Caco-2 (cell line): ENCODE data around the gene TSHR. TPM values are rescaled to one million over a fixed set of nuclear protein-coding genes. Genes with fewer than 3 reads are reported as not detected.

Source experiments
- BruUV-seq: library from RNA; stranded (reverse); fragments of 400-500 nt; replicated peaks from 2 replicates; lab custom pipeline; 2021; lab: Mats Ljungman, UMichigan
- CTCF ChIA-PET: fragments of 300-600 bp; sonication (Branson Sonifier 250); formaldehyde crosslinking; loops from one replicate; lab custom pipeline; 2022; ENCODE audit warnings: antibody characterized with exemption; lab: Charles Lee
- POLR2A ChIA-PET: fragments of 300-600 bp; sonication (Branson Sonifier 250); formaldehyde crosslinking; loops from one replicate; lab custom pipeline; 2022; ENCODE audit warnings: antibody characterized with exemption; lab: Charles Lee
- DNase-seq, 2 experiments: peaks; one replicate each; pipeline versions ENCODE4 v3.0.0 to v3.0.0-alpha.2; 2020 to 2022
- H3K27me3 ChIP-seq: replicated peaks from 2 replicates; pipeline ENCODE4 v1.6.0; 2011; ENCODE audit warnings: low read length; ENCODE audit not compliant: control insufficient read depth, insufficient read depth
- H3K36me3 ChIP-seq: 2 replicates; pipeline ENCODE4 v1.5.1; 2011; ENCODE audit warnings: low read length; ENCODE audit not compliant: control insufficient read depth, insufficient read depth
- H3K4me1 ChIP-seq: fragments of 250-450 bp; sonication (Bioruptor Pico); 2 replicates; pipeline ENCODE4 v1.5.1; 2020; ENCODE audit warnings: mild to moderate bottlenecking
- H3K4me3 ChIP-seq: 2 replicates; pipeline ENCODE4 v1.5.1; 2011; ENCODE audit warnings: low read depth, mild to moderate bottlenecking, control low read depth, low read length
- H3K9me3 ChIP-seq: fragments of 250-450 bp; sonication (Bioruptor Pico); 2 replicates; pipeline ENCODE4 v1.5.1; 2020; ENCODE audit warnings: mild to moderate bottlenecking, moderate library complexity
- H3K27ac Mint-ChIP-seq: one replicate; pipeline ENCODE4 v1.8.0; 2022; ENCODE audit warnings: mixed read lengths; ENCODE audit not compliant: unreplicated experiment
- H3K27me3 Mint-ChIP-seq: one replicate; pipeline ENCODE4 v1.8.0; 2022; ENCODE audit warnings: mixed read lengths; ENCODE audit not compliant: insufficient read depth, unreplicated experiment
- H3K36me3 Mint-ChIP-seq: one replicate; pipeline ENCODE4 v1.8.0; 2022; ENCODE audit warnings: mild to moderate bottlenecking, mixed read lengths; ENCODE audit not compliant: insufficient read depth, unreplicated experiment
- H3K4me1 Mint-ChIP-seq: one replicate; pipeline ENCODE4 v1.8.0; 2022; ENCODE audit warnings: low read depth, mixed read lengths; ENCODE audit not compliant: unreplicated experiment
- H3K4me3 Mint-ChIP-seq: one replicate; pipeline ENCODE4 v1.8.0; 2022; ENCODE audit warnings: mild to moderate bottlenecking, moderate library complexity, mixed read lengths; ENCODE audit not compliant: unreplicated experiment
- H3K9me3 Mint-ChIP-seq: one replicate; pipeline ENCODE4 v1.8.0; 2022; ENCODE audit warnings: mixed read lengths; ENCODE audit not compliant: unreplicated experiment
- intact Hi-C: fragments of 100-400 bp; cut with micrococcal nuclease; formaldehyde crosslinking; loops from one replicate; pipeline ENCODE4 v1.10.0; 2022; ENCODE audit not compliant: unreplicated experiment
- total RNA-seq: library from RNA; stranded (reverse); gene quantifications from 2 replicates; pipeline ENCODE4 v1.2.3, GENCODE V29; 2022
- TF ChIP-seq, protein P1 (sequence below), 2 experiments: fragments of 200-600 bp in 1 of 2; IDR thresholded peaks; 1 replicate in 1 of 2; 2 replicates in 1 of 2; pipeline versions ENCODE4 v1.5.1 to v1.8.0; 2011 to 2022; ENCODE audit warnings: antibody characterized with exemption in 1 of 2, control low read depth in 1 of 2, inconsistent platforms in 1 of 2, low read depth in 1 of 2, low read length in 1 of 2, mild to moderate bottlenecking in 1 of 2, moderate library complexity in 1 of 2; ENCODE audit not compliant: insufficient read depth in 1 of 2, severe bottlenecking in 1 of 2, unreplicated experiment in 1 of 2

The TSHR gene
- total RNA-seq, 1 experiment from 2014 or later = not detected

DNA sequence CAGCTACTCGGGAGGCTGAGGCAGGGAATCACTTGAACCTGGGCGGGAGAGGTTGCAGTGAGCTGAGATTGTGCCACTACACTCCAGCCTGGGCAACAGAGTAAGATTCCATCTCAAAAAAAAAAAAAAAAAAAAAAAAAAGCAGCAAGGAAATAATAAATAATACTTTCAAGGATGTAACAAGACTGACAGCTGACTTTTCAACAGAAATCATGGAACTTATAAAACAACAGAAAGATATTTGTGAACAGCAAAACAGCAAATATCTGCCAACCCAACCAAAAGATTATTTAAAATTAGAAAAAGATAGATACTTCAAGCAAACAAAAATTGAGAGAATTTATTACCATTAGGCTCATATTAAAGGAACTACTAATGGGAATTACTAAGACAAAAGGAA lies 115.1 kb downstream of the TSHR start:
- H3K36me3 ChIP-seq = no peaks in the 10 kb centered on the region
- no peaks in the 10 kb centered on the region for H3K4me1 ChIP-seq
- CTCF ChIA-PET = interaction anchor here (0.7 kb wide), 1 partner anchor 449 kb away, joined by 4 read pairs; no protein-coding TSS in a partner anchor
- intact Hi-C loops = no loop called here
- no peak overlapping the region for H3K27ac Mint-ChIP-seq
- POLR2A ChIA-PET = no interaction called here
- H3K4me3 ChIP-seq = no peak overlapping the region
- no peaks in the 10 kb centered on the region for H3K36me3 Mint-ChIP-seq
- H3K9me3 Mint-ChIP-seq = peaks cover 14% of the 10 kb centered on the region
- DNase-seq = no peak
- H3K27me3 Mint-ChIP-seq = no peaks in the 10 kb centered on the region
- no peaks in the 10 kb centered on the region for H3K27me3 ChIP-seq
- no peaks in the 10 kb centered on the region for H3K4me1 Mint-ChIP-seq
- BruUV-seq = no TSS peak
- TF ChIP-seq, protein P1, sequence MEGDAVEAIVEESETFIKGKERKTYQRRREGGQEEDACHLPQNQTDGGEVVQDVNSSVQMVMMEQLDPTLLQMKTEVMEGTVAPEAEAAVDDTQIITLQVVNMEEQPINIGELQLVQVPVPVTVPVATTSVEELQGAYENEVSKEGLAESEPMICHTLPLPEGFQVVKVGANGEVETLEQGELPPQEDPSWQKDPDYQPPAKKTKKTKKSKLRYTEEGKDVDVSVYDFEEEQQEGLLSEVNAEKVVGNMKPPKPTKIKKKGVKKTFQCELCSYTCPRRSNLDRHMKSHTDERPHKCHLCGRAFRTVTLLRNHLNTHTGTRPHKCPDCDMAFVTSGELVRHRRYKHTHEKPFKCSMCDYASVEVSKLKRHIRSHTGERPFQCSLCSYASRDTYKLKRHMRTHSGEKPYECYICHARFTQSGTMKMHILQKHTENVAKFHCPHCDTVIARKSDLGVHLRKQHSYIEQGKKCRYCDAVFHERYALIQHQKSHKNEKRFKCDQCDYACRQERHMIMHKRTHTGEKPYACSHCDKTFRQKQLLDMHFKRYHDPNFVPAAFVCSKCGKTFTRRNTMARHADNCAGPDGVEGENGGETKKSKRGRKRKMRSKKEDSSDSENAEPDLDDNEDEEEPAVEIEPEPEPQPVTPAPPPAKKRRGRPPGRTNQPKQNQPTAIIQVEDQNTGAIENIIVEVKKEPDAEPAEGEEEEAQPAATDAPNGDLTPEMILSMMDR (IDR thresholded peaks at IDR 0.05; ENCODE audit: insufficient read depth in 1 of 2, low read depth in 1 of 2, low read length in 1 of 2, severe bottlenecking in 1 of 2, unreplicated experiment in 1 of 2) = no peak
- H3K9me3 ChIP-seq = peaks cover 5% of the 10 kb centered on the region; the same call in 1 of the 2 replicates
- no peak overlapping the region for H3K4me3 Mint-ChIP-seq

GRCh38 chr14:81085596-81085995 lies 130.2 kb downstream of the TSHR start:
- POLR2A ChIA-PET = no interaction called here

DNA sequence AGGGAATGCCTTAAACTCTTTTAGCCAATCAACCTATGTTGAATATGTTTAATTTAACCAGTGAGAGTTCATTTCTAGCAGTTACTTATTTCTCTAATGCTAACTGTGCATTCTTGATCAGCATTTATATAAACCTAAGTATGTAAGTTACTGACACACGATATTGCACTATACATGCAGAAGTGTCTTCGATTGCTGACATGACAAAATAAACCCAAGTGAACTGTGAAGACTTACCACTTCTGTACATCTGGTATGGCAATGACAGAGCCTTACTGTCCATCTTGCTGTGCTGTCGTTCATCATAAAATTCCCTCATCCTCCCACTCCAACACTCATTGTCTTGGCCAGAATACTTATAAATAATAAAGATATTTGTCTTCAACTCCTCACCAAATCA lies 131.8 kb downstream of the TSHR start:
- intact Hi-C loops = no loop called here
- ChIA-PET POLR2A (no interaction called here), CTCF (no interaction called here)
- Histone ChIP-seq H3K36me3 (no peaks in the 10 kb centered on the region), H3K4me1 (no peaks in the 10 kb centered on the region), H3K9me3 (no peaks in the 10 kb centered on the region), H3K27me3 (no peaks in the 10 kb centered on the region), H3K4me3 (no peak overlapping the region)
- BruUV-seq = no TSS peak
- H3K36me3 Mint-ChIP-seq = no peaks in the 10 kb centered on the region
- peaks cover 9% of the 10 kb centered on the region for H3K27me3 Mint-ChIP-seq
- H3K27ac Mint-ChIP-seq = no peak overlapping the region
- TF ChIP-seq, protein P1 (IDR thresholded peaks at IDR 0.05; ENCODE audit: insufficient read depth in 1 of 2, low read depth in 1 of 2, low read length in 1 of 2, severe bottlenecking in 1 of 2, unreplicated experiment in 1 of 2) = no peak
- no peaks in the 10 kb centered on the region for H3K4me1 Mint-ChIP-seq
- no peak overlapping the region for H3K4me3 Mint-ChIP-seq
- no peaks in the 10 kb centered on the region for H3K9me3 Mint-ChIP-seq
- no peak for DNase-seq

More at GRCh38 chr14:81085596-81085995, 130.2 kb downstream of the TSHR start:
- CTCF ChIA-PET = no interaction called here
- H3K4me3 ChIP-seq = no peak overlapping the region
- peaks cover 9% of the 10 kb centered on the region for H3K27me3 Mint-ChIP-seq
- H3K4me1 Mint-ChIP-seq = no peaks in the 10 kb centered on the region
- H3K9me3 Mint-ChIP-seq = no peaks in the 10 kb centered on the region
- no peak overlapping the region for H3K4me3 Mint-ChIP-seq
- H3K27ac Mint-ChIP-seq = no peak overlapping the region
- H3K4me1 ChIP-seq = no peaks in the 10 kb centered on the region
- no peaks in the 10 kb centered on the region for H3K9me3 ChIP-seq
- H3K36me3 ChIP-seq = no peaks in the 10 kb centered on the region
- H3K27me3 ChIP-seq = no peaks in the 10 kb centered on the region
- no TSS peak for BruUV-seq
- DNase-seq = no peak
- TF ChIP-seq, protein P1 (IDR thresholded peaks at IDR 0.05; ENCODE audit: insufficient read depth in 1 of 2, low read depth in 1 of 2, low read length in 1 of 2, severe bottlenecking in 1 of 2, unreplicated experiment in 1 of 2) = no peak
- no peaks in the 10 kb centered on the region for H3K36me3 Mint-ChIP-seq
- intact Hi-C loops = no loop called here
